ENCODE measurements around the gene FPR1. TPM values are rescaled to one million over a fixed set of nuclear protein-coding genes. Genes with fewer than 3 reads are reported as not detected.

The FPR1 gene
- total RNA-seq, 1 donor = 5.1 TPM

DNA sequence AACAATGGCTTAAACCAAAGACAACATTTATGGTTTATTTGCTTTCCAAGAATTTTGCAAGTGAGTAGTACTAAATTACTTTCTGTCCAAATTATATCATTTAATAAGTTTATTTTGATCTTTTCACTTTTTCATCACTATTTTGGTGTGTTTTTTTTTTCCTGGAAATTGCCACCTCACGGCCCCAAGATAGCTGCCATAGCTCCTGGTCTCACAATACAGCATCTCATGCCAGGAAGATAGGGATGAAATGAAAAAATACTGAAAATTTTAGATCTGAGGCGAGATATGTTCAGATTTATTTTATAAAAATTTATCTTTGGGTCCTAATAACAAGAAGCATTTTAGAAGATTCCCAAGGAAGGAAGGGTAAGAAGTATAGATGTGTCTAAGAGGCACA, 36.4 kb upstream of the FPR1 start:
- Histone ChIP-seq H3K4me3 (ENCODE audit: insufficient read depth, low read length) (no peak overlapping the region), H3K36me3 (ENCODE audit: insufficient read depth, low read length) (no peaks in the 10 kb centered on the region), H3K4me2 (ENCODE audit: insufficient read depth, low read length) (no peak overlapping the region), H3K79me2 (ENCODE audit: insufficient read depth, low read length) (no peaks in the 10 kb centered on the region), H4K20me1 (ENCODE audit: insufficient read depth, low read length) (no peaks in the 10 kb centered on the region), H2AFZ (ENCODE audit: low read length) (no peak overlapping the region), H3K27me3 (ENCODE audit: insufficient read depth, low read length) (no peaks in the 10 kb centered on the region), H3K4me1 (ENCODE audit: insufficient read depth, low read length) (peaks cover 14% of the 10 kb centered on the region), H3K9me3 (ENCODE audit: low read depth, low read length) (no peaks in the 10 kb centered on the region), H3K27ac (ENCODE audit: low read depth, low read length) (no peak overlapping the region)
- DNase-seq (ENCODE audit: insufficient read length, low spot score, missing footprints) = no peak
- TF ChIP-seq, protein P1, sequence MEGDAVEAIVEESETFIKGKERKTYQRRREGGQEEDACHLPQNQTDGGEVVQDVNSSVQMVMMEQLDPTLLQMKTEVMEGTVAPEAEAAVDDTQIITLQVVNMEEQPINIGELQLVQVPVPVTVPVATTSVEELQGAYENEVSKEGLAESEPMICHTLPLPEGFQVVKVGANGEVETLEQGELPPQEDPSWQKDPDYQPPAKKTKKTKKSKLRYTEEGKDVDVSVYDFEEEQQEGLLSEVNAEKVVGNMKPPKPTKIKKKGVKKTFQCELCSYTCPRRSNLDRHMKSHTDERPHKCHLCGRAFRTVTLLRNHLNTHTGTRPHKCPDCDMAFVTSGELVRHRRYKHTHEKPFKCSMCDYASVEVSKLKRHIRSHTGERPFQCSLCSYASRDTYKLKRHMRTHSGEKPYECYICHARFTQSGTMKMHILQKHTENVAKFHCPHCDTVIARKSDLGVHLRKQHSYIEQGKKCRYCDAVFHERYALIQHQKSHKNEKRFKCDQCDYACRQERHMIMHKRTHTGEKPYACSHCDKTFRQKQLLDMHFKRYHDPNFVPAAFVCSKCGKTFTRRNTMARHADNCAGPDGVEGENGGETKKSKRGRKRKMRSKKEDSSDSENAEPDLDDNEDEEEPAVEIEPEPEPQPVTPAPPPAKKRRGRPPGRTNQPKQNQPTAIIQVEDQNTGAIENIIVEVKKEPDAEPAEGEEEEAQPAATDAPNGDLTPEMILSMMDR (IDR thresholded peaks at IDR 0.05; ENCODE audit: extremely low read depth, low read depth, low read length) = no peak

DNA sequence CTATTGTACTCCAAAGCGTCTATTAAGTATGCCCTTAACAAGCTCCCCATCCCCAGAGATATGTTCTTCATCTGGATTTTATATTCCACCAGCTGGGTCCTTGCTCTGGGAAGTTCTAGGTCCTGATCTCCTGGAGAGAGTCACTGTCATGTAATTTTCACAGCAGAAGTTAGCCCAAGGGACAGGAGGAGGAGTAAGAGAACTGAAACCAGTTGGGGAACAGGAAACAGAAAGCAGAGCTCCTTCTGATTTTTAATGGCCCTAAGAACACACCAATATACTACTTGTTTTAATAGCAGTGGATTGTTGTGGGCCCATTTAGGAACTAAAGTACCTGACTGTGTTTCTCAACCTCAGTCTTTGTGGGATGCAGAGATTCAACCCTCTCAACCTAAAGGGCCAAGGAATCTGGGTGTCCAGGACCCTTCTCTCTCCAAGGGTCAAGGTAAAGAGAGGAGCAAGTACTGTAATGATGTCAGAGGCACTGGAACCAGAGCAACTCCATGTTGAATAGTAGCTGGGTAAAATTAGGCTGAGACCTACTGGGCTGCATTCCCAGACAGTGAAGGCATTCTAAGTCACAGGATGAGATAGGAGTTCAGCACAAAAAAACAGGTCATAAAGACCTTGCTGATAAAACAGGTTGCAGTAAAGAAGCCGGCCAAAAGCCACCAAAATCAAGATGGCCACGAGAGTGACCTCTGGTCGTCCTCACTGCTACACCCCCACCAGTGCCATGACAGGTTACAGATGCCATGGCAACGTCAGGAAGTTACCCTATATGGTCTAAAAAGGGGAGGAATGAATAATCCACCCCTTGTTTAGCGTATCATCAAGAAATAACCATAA, 35.2 kb upstream of the FPR1 start:
- no peak for DNase-seq (ENCODE audit: insufficient read length, low spot score, missing footprints)
- H3K27me3 ChIP-seq (ENCODE audit: insufficient read depth, low read length) = no peaks in the 10 kb centered on the region
- no peaks in the 10 kb centered on the region for H3K36me3 ChIP-seq (ENCODE audit: insufficient read depth, low read length)

DNA sequence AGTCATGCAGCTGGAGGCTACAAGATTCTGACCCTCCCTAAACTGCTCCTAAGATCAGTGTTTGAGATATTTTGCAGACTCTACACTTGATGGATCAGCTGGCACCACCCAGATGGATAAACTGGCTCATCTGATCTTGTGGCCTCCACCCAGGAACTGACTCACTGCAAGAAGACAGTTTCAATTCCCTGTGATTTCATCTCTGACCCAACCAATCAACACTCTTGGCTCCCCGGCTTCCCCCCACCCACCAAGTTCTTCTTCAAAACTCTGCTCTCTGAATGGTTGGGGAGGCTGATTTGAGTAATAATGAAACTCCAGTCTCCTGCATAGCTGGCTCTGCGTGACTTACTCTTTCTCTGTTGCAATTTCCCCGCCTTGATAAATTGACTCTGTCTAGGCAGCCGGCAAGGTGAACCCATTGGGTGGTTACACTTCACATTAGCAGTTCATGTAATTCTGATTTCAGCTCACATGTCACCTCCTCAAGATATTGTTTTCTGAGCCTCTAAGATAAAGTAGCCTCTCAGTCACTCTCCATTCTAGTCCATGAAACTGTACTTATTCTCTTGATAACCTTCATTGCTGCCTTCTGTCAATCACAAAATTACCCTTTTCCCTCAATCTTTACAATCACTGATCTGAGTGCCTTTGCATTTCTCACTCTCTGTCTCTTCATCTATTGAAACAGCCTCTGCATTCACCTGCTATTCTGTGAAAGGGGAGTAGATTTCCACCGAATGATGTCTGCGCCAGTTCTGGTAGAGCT, 33.4 kb upstream of the FPR1 start:
- Histone ChIP-seq H3K79me2 (ENCODE audit: insufficient read depth, low read length) (no peaks in the 10 kb centered on the region), H3K9me3 (ENCODE audit: low read depth, low read length) (no peaks in the 10 kb centered on the region), H3K27me3 (ENCODE audit: insufficient read depth, low read length) (peaks cover 8% of the 10 kb centered on the region), H3K27ac (ENCODE audit: low read depth, low read length) (peak overlapping the region; percentile 77), H2AFZ (ENCODE audit: low read length) (peak overlapping the region; percentile 32), H3K36me3 (ENCODE audit: insufficient read depth, low read length) (no peaks in the 10 kb centered on the region), H4K20me1 (ENCODE audit: insufficient read depth, low read length) (no peaks in the 10 kb centered on the region), H3K4me3 (ENCODE audit: insufficient read depth, low read length) (peak overlapping the region; percentile 30), H3K4me1 (ENCODE audit: insufficient read depth, low read length) (peaks cover 14% of the 10 kb centered on the region), H3K4me2 (ENCODE audit: insufficient read depth, low read length) (peak overlapping the region; percentile 25)
- no peak for DNase-seq (ENCODE audit: insufficient read length, low spot score, missing footprints)
- TF ChIP-seq, protein P1 (IDR thresholded peaks at IDR 0.05; ENCODE audit: extremely low read depth, low read depth, low read length) = no peak

More for the DNA sequence above, 35.2 kb upstream of the FPR1 start:
- H3K4me3 ChIP-seq (ENCODE audit: insufficient read depth, low read length) = no peak overlapping the region
- TF ChIP-seq, protein P1 (IDR thresholded peaks at IDR 0.05; ENCODE audit: extremely low read depth, low read depth, low read length) = no peak
- H3K9me3 ChIP-seq (ENCODE audit: low read depth, low read length) = no peaks in the 10 kb centered on the region
- no peak overlapping the region for H3K27ac ChIP-seq (ENCODE audit: low read depth, low read length)
- H3K79me2 ChIP-seq (ENCODE audit: insufficient read depth, low read length) = no peaks in the 10 kb centered on the region
- peaks cover 14% of the 10 kb centered on the region for H3K4me1 ChIP-seq (ENCODE audit: insufficient read depth, low read length)
- H2AFZ ChIP-seq (ENCODE audit: low read length) = no peak overlapping the region
- H4K20me1 ChIP-seq (ENCODE audit: insufficient read depth, low read length) = no peaks in the 10 kb centered on the region
- no peak overlapping the region for H3K4me2 ChIP-seq (ENCODE audit: insufficient read depth, low read length)
